Osteoblast (primary cell): Measurements from ENCODE around the gene RTP5. TPM values are rescaled to one million over a fixed set of nuclear protein-coding genes. Genes with fewer than 3 reads are reported as not detected.

Experiments
- DNase-seq: peaks from one replicate; pipeline ENCODE4 v3.0.0; 2011; ENCODE audit warnings: low spot score, mixed read lengths; ENCODE audit not compliant: insufficient read length; ENCODE audit errors: missing footprints
- H2AFZ ChIP-seq: 2 replicates; pipeline ENCODE4 v1.6.0; 2011; ENCODE audit warnings: mild to moderate bottlenecking, low read length
- H3K27ac ChIP-seq: 2 replicates; pipeline ENCODE4 v1.5.1; 2011; ENCODE audit warnings: mild to moderate bottlenecking, low read depth, low read length, moderate library complexity
- H3K27me3 ChIP-seq: 2 replicates; pipeline ENCODE4 v1.6.0; 2012; ENCODE audit warnings: mild to moderate bottlenecking, control low read depth, inconsistent platforms, low read length, moderate library complexity; ENCODE audit not compliant: insufficient read depth
- H3K36me3 ChIP-seq: 2 replicates; pipeline ENCODE4 v1.5.1; 2011; ENCODE audit warnings: mild to moderate bottlenecking, low read length, control low read depth, moderate library complexity; ENCODE audit not compliant: insufficient read depth
- H3K4me1 ChIP-seq: 2 replicates; pipeline ENCODE4 v1.5.1; 2011; ENCODE audit warnings: mild to moderate bottlenecking, low read length, control low read depth, moderate library complexity; ENCODE audit not compliant: insufficient read depth
- H3K4me2 ChIP-seq: 2 replicates; pipeline ENCODE4 v1.6.0; 2011; ENCODE audit warnings: mild to moderate bottlenecking, low read length; ENCODE audit not compliant: insufficient read depth
- H3K4me3 ChIP-seq: fragments of 200-600 bp; sonication (generic); 3 replicates; pipeline ENCODE4 v1.5.1; 2012; ENCODE audit warnings: mild to moderate bottlenecking, low read length, inconsistent platforms; ENCODE audit not compliant: insufficient read depth
- H3K79me2 ChIP-seq: 2 replicates; pipeline ENCODE4 v1.6.0; 2012; ENCODE audit warnings: mild to moderate bottlenecking, low read length, control low read depth, inconsistent platforms; ENCODE audit not compliant: insufficient read depth
- H3K9me3 ChIP-seq: 2 replicates; pipeline ENCODE4 v1.5.1; 2011; ENCODE audit warnings: low read depth, low read length, control low read depth
- H4K20me1 ChIP-seq: 2 replicates; pipeline ENCODE4 v1.6.0; 2012; ENCODE audit warnings: mild to moderate bottlenecking, low read length, control low read depth; ENCODE audit not compliant: insufficient read depth
- CTCF ChIP-seq: IDR thresholded peaks from 2 replicates; pipeline ENCODE4 v1.5.1; 2011; ENCODE audit warnings: mild to moderate bottlenecking, low read depth, low read length, moderate library complexity; ENCODE audit errors: extremely low read depth
- total RNA-seq: library from RNA; depleted of rRNA; stranded (reverse); fragments of >200 nt; gene quantifications from 2 replicates; pipeline ENCODE4 v1.2.3, GENCODE V29; 2012

The RTP5 gene
- total RNA-seq, 1 donor: not detected

- Histone ChIP-seq H3K36me3 (no peaks in the 10 kb centered on the region), H4K20me1 (no peaks in the 10 kb centered on the region), H3K27ac (no peak overlapping the region), H3K4me1 (peaks cover 20% of the 10 kb centered on the region), H3K4me3 (peak overlapping the region; percentile 83), H2AFZ (peak overlapping the region; percentile 81), H3K79me2 (no peaks in the 10 kb centered on the region), H3K4me2 (peak overlapping the region; percentile 91), H3K27me3 (no peaks in the 10 kb centered on the region), H3K9me3 (no peaks in the 10 kb centered on the region)
- TF ChIP-seq CTCF: no peak
- no peak for DNase-seq
Measured at GRCh38 chr2:241882091-241882625, 12.6 kb downstream of the RTP5 start.

DNA sequence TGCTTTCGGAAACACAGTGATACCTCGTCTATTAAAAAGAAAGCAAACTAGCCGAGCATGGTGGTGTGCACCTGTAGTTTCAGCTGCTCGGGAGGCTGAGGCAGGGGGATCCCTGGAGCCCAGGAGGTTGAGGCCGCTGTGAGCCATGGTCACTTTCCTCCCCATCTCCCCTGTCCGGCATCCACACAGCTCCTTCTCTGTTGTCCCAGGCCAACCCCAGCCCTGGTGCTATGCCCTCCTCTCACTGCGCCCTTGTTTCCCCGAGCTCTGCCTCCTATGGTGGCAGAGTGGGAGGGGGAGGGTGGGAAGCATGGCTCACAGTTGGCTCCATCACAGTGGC lies 15.4 kb downstream of the RTP5 start:
- peaks cover 20% of the 10 kb centered on the region for H3K4me1 ChIP-seq
- no peaks in the 10 kb centered on the region for H4K20me1 ChIP-seq
- H3K27ac ChIP-seq: no peak overlapping the region
- DNase-seq: no peak
- H3K79me2 ChIP-seq: no peaks in the 10 kb centered on the region
- no peak overlapping the region for H3K4me2 ChIP-seq
- no peak for TF ChIP-seq CTCF
- H3K27me3 ChIP-seq: no peaks in the 10 kb centered on the region
- H3K4me3 ChIP-seq: no peak overlapping the region
- no peak overlapping the region for H2AFZ ChIP-seq
- no peaks in the 10 kb centered on the region for H3K9me3 ChIP-seq
- H3K36me3 ChIP-seq: no peaks in the 10 kb centered on the region

DNA sequence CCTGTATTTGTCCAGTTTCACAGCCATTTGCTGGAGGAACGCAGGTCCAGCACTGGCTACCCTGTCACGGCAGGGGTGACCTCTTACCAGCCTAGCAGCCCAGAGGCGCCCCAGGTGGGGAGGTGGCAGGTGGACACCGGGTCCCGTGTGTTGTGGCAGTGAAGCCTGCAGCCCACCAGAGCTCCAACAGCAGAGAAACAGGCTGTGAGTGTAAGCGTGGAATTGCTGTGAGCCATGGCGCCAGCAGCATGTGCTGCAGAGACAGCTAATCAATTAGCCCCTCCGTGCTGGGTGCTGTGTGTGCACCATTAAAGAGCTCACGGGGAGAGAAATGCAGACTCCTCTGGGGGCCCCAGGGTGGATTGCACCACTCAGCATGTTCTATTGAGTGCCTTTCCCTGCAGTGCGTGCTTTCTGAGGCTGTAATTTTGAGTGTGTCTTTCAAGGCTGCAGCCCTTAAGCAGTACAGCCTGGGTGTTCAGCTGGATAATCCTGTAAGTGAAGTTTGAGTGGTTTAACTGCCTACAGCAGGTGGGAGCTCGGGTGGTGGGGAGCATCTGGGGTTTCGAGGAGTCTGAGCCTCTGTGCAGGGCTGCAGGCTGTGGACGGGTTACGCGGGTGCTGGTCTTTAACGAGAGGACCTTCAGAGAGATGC lies 15.9 kb downstream of the RTP5 start:
- no peaks in the 10 kb centered on the region for H3K79me2 ChIP-seq
- TF ChIP-seq CTCF: no peak
- no peak overlapping the region for H3K4me2 ChIP-seq
- H3K27me3 ChIP-seq: no peaks in the 10 kb centered on the region
- no peak for DNase-seq
- H4K20me1 ChIP-seq: no peaks in the 10 kb centered on the region
- peaks cover 20% of the 10 kb centered on the region for H3K4me1 ChIP-seq
- no peaks in the 10 kb centered on the region for H3K9me3 ChIP-seq
- no peaks in the 10 kb centered on the region for H3K36me3 ChIP-seq
- H3K4me3 ChIP-seq: no peak overlapping the region
- H3K27ac ChIP-seq: no peak overlapping the region
- H2AFZ ChIP-seq: no peak overlapping the region

- H2AFZ ChIP-seq: no peak overlapping the region
- H3K4me1 ChIP-seq: peaks cover 17% of the 10 kb centered on the region
- no peaks in the 10 kb centered on the region for H3K36me3 ChIP-seq
- no peak for DNase-seq
- no peak for TF ChIP-seq CTCF
- no peak overlapping the region for H3K4me3 ChIP-seq
- no peak overlapping the region for H3K27ac ChIP-seq
- no peaks in the 10 kb centered on the region for H3K27me3 ChIP-seq
- no peak overlapping the region for H3K4me2 ChIP-seq
- H3K79me2 ChIP-seq: no peaks in the 10 kb centered on the region
- H4K20me1 ChIP-seq: no peaks in the 10 kb centered on the region
- no peaks in the 10 kb centered on the region for H3K9me3 ChIP-seq
Measured at GRCh38 chr2:241885946-241886643, 16.6 kb downstream of the RTP5 start.
